OCI-LY3 (cell line): ENCODE data around the gene SLC25A33.

Experiments
- EZH2phosphoT487 ChIP-seq: fragments of 200-600 bp; shearing (Covaris generic); IDR thresholded peaks from 2 replicates; pipeline ENCODE4 v1.6.1; 2018; ENCODE audit warnings: antibody characterized with exemption, mixed run types, low read depth
- TF ChIP-seq, protein P1 (sequence below): fragments of 200-600, 300-600 bp; sonication (generic); IDR thresholded peaks from 2 replicates; pipeline ENCODE4 v1.5.1; 2014; ENCODE audit warnings: antibody characterized with exemption, low read length, low read depth

- TF ChIP-seq, protein P1, sequence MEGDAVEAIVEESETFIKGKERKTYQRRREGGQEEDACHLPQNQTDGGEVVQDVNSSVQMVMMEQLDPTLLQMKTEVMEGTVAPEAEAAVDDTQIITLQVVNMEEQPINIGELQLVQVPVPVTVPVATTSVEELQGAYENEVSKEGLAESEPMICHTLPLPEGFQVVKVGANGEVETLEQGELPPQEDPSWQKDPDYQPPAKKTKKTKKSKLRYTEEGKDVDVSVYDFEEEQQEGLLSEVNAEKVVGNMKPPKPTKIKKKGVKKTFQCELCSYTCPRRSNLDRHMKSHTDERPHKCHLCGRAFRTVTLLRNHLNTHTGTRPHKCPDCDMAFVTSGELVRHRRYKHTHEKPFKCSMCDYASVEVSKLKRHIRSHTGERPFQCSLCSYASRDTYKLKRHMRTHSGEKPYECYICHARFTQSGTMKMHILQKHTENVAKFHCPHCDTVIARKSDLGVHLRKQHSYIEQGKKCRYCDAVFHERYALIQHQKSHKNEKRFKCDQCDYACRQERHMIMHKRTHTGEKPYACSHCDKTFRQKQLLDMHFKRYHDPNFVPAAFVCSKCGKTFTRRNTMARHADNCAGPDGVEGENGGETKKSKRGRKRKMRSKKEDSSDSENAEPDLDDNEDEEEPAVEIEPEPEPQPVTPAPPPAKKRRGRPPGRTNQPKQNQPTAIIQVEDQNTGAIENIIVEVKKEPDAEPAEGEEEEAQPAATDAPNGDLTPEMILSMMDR, result no peak
- no peak for TF ChIP-seq EZH2phosphoT487
These were observed 81.8 kb downstream of the SLC25A33 start for GRCh38 chr1:9621032-9621431.
